Large intestine (tissue), 3 donors: ENCODE data around the gene CYP4B1. TPM values are rescaled to one million over a fixed set of nuclear protein-coding genes. Genes with fewer than 3 reads are reported as not detected.
A peak's percentile ranks its signal among the peaks of the same experiment; 100 is the strongest.

Source experiments
- DNase-seq, 2 donors: peaks; one replicate each; pipeline versions ENCODE4 v3.0.0 to v3.0.0-alpha.2; 2013
- H3K27ac ChIP-seq: one replicate; pipeline ENCODE4 v1.5.1; 2013; ENCODE audit warnings: low read length
- H3K27me3 ChIP-seq: 2 replicates; pipeline ENCODE4 v1.6.1; 2013; ENCODE audit warnings: low read length; ENCODE audit not compliant: control insufficient read depth, insufficient read depth
- H3K36me3 ChIP-seq: 2 replicates; pipeline ENCODE4 v1.6.1; 2013; ENCODE audit warnings: low read length; ENCODE audit not compliant: control insufficient read depth, insufficient read depth
- H3K4me1 ChIP-seq: one replicate; pipeline ENCODE4 v1.6.1; 2013; ENCODE audit warnings: low read length; ENCODE audit not compliant: control insufficient read depth, insufficient read depth
- H3K4me3 ChIP-seq: one replicate; pipeline ENCODE4 v1.5.1; 2013; ENCODE audit warnings: low read length
- H3K9me3 ChIP-seq: one replicate; pipeline ENCODE4 v1.6.1; 2013; ENCODE audit warnings: mild to moderate bottlenecking, low read depth, low read length, moderate library complexity; ENCODE audit not compliant: control insufficient read depth
- WGBS: methylation state at CpG from one replicate; pipeline ENCODE4 v1.1.5; 2013; ENCODE audit warnings: low lambda C conversion rate; ENCODE audit not compliant: insufficient coverage; 5-methylcytosine and 5-hydroxymethylcytosine counted together
- polyA plus RNA-seq: library from polyadenylated mRNA; unstranded; fragments of 120-200 nt; gene quantifications from one replicate; pipeline ENCODE4 v1.2.1, GENCODE V29; 2013

The CYP4B1 gene
- polyA plus RNA-seq, 1 donor: 2.3 TPM

- no CpG with 5 or more reads among the region's 1 CpG for WGBS
- no peaks in the 10 kb centered on the region for H3K27me3 ChIP-seq
- H3K27ac ChIP-seq: peak overlapping the region; percentile 79
- H3K4me3 ChIP-seq: no peak overlapping the region
- H3K4me1 ChIP-seq: peaks cover 23% of the 10 kb centered on the region
- H3K36me3 ChIP-seq: no peaks in the 10 kb centered on the region
- H3K9me3 ChIP-seq: no peaks in the 10 kb centered on the region
- no peak for DNase-seq
Observed at GRCh38 chr1:46805755-46806154, 6.9 kb downstream of the CYP4B1 start.

- no peaks in the 10 kb centered on the region for H3K27me3 ChIP-seq
- no peaks in the 10 kb centered on the region for H3K9me3 ChIP-seq
- no peak overlapping the region for H3K4me3 ChIP-seq
- WGBS: 48% methylated on average over 2 of the region's 13 CpGs
- H3K27ac ChIP-seq: peak overlapping the region; percentile 79
- H3K4me1 ChIP-seq: peaks cover 23% of the 10 kb centered on the region
- no peaks in the 10 kb centered on the region for H3K36me3 ChIP-seq
- DNase-seq: peak; percentile 80 to 93
Observed at GRCh38 chr1:46806196-46807020, 7.6 kb downstream of the CYP4B1 start.

GRCh38 chr1:46807046-46807972 lies 8.5 kb downstream of the CYP4B1 start:
- DNase-seq: no peak
- H3K4me1 ChIP-seq: peaks cover 20% of the 10 kb centered on the region
- H3K27me3 ChIP-seq: no peaks in the 10 kb centered on the region
- H3K4me3 ChIP-seq: no peak overlapping the region
- H3K27ac ChIP-seq: peak overlapping the region; percentile 79
- WGBS: 33% methylated on average over 1 of the region's 7 CpGs
- H3K36me3 ChIP-seq: no peaks in the 10 kb centered on the region
- H3K9me3 ChIP-seq: no peaks in the 10 kb centered on the region

- DNase-seq: no peak
- no CpG with 5 or more reads among the region's 1 CpG for WGBS
- H3K27ac ChIP-seq: no peak overlapping the region
- H3K4me1 ChIP-seq: peaks cover 20% of the 10 kb centered on the region
- H3K27me3 ChIP-seq: no peaks in the 10 kb centered on the region
- no peak overlapping the region for H3K4me3 ChIP-seq
- no peaks in the 10 kb centered on the region for H3K36me3 ChIP-seq
- no peaks in the 10 kb centered on the region for H3K9me3 ChIP-seq
Observed at GRCh38 chr1:46809071-46809470, 10.2 kb downstream of the CYP4B1 start.

- peaks cover 20% of the 10 kb centered on the region for H3K4me1 ChIP-seq
- H3K27me3 ChIP-seq: no peaks in the 10 kb centered on the region
- H3K4me3 ChIP-seq: no peak overlapping the region
- WGBS: 92% methylated on average over 2 of the region's 3 CpGs
- DNase-seq: no peak
- no peaks in the 10 kb centered on the region for H3K9me3 ChIP-seq
- H3K36me3 ChIP-seq: no peaks in the 10 kb centered on the region
- no peak overlapping the region for H3K27ac ChIP-seq
Observed at GRCh38 chr1:46809904-46810303, 11.1 kb downstream of the CYP4B1 start.

- H3K36me3 ChIP-seq: no peaks in the 10 kb centered on the region
- H3K4me1 ChIP-seq: peaks cover 20% of the 10 kb centered on the region
- H3K27ac ChIP-seq: no peak overlapping the region
- no peaks in the 10 kb centered on the region for H3K9me3 ChIP-seq
- H3K27me3 ChIP-seq: no peaks in the 10 kb centered on the region
- 60% methylated on average over 1 of the region's 5 CpGs for WGBS
- peak in 1 of 2 donors; percentile 30 for DNase-seq
- no peak overlapping the region for H3K4me3 ChIP-seq
Observed at GRCh38 chr1:46810596-46810995, 11.8 kb downstream of the CYP4B1 start.

GRCh38 chr1:46811053-46811452 lies 12.2 kb downstream of the CYP4B1 start:
- Histone ChIP-seq H3K36me3 (no peaks in the 10 kb centered on the region), H3K27ac (no peak overlapping the region), H3K9me3 (no peaks in the 10 kb centered on the region), H3K4me3 (no peak overlapping the region), H3K4me1 (peaks cover 16% of the 10 kb centered on the region), H3K27me3 (no peaks in the 10 kb centered on the region)
- WGBS: 100% methylated on average over 1 of the region's 5 CpGs
- no peak for DNase-seq

GRCh38 chr1:46812065-46812963 lies 13.5 kb downstream of the CYP4B1 start:
- H3K4me1 ChIP-seq: peaks cover 4% of the 10 kb centered on the region
- no peaks in the 10 kb centered on the region for H3K9me3 ChIP-seq
- no peaks in the 10 kb centered on the region for H3K27me3 ChIP-seq
- H3K27ac ChIP-seq: no peak overlapping the region
- H3K4me3 ChIP-seq: no peak overlapping the region
- no peak for DNase-seq
- WGBS: no CpG with 5 or more reads among the region's 11 CpGs
- no peaks in the 10 kb centered on the region for H3K36me3 ChIP-seq

GRCh38 chr1:46812996-46813857 lies 14.4 kb downstream of the CYP4B1 start:
- WGBS: no CpG with 5 or more reads among the region's 11 CpGs
- no peak overlapping the region for H3K27ac ChIP-seq
- H3K9me3 ChIP-seq: no peaks in the 10 kb centered on the region
- H3K36me3 ChIP-seq: no peaks in the 10 kb centered on the region
- H3K4me1 ChIP-seq: no peaks in the 10 kb centered on the region
- no peak overlapping the region for H3K4me3 ChIP-seq
- H3K27me3 ChIP-seq: no peaks in the 10 kb centered on the region
- no peak for DNase-seq
